LNCAP (cell line): ENCODE data around the gene ELFN1.

Experiments used
- CTCF ChIP-seq: fragments of 450-650 bp; IDR thresholded peaks from 2 replicates; pipeline ENCODE4 v1.5.1; 2017; ENCODE audit warnings: mild to moderate bottlenecking

The ELFN1 gene

GRCh38 chr7:1697499-1698125 is 27.5 kb downstream of the ELFN1 start:
- no peak for TF ChIP-seq CTCF

GRCh38 chr7:1698201-1698600 is 28.1 kb downstream of the ELFN1 start:
- no peak for TF ChIP-seq CTCF

- TF ChIP-seq CTCF, result no peak
Measured at GRCh38 chr7:1698951-1699350, 28.9 kb downstream of the ELFN1 start.

- no peak for TF ChIP-seq CTCF
Measured at GRCh38 chr7:1700086-1700485, 30.0 kb downstream of the ELFN1 start.

- TF ChIP-seq CTCF, result no peak
Measured at GRCh38 chr7:1700536-1701333, 30.7 kb downstream of the ELFN1 start.

GRCh38 chr7:1702652-1703051 is 32.6 kb downstream of the ELFN1 start:
- no peak for TF ChIP-seq CTCF

- no peak for TF ChIP-seq CTCF
Measured at GRCh38 chr7:1703441-1703840, 33.4 kb downstream of the ELFN1 start.
